ENCODE results near the gene TMEM121. TPM values are rescaled to one million over a fixed set of nuclear protein-coding genes. Genes with fewer than 3 reads are reported as not detected.

The TMEM121 gene
- total RNA-seq, 1 experiment from 2014 or later, result 1.2 TPM

GRCh38 chr14:105519946-105520698 lies 6.3 kb upstream of the TMEM121 start:
- H3K27ac ChIP-seq, result no peak overlapping the region
- no peaks in the 10 kb centered on the region; the same call in 1 of the 2 replicates for H3K9me3 ChIP-seq (replicated peaks)
- no peaks in the 10 kb centered on the region for H3K4me1 ChIP-seq (replicated peaks)
- DNase-seq (ENCODE audit: low read depth in 1 of 2, low spot score in 2 of 2), result no peak
- H3K27me3 ChIP-seq (replicated peaks), result peaks cover 25% of the 10 kb centered on the region; the same call in 1 of the 2 replicates
- no peaks in the 10 kb centered on the region for H3K36me3 ChIP-seq
- H3K4me3 ChIP-seq, result no peak overlapping the region

- Histone ChIP-seq H3K9me3 (replicated peaks) (no peaks in the 10 kb centered on the region; the same call in 1 of the 2 replicates), H3K27me3 (replicated peaks) (peaks cover 28% of the 10 kb centered on the region), H3K27ac (no peak overlapping the region), H3K4me1 (replicated peaks) (peaks cover 14% of the 10 kb centered on the region), H3K36me3 (no peaks in the 10 kb centered on the region), H3K4me3 (no peak overlapping the region)
- DNase-seq (ENCODE audit: low read depth in 1 of 2, low spot score in 2 of 2), result no peak
Measured at GRCh38 chr14:105525326-105525725, 1.1 kb upstream of the TMEM121 start.

- Histone ChIP-seq H3K36me3 (no peaks in the 10 kb centered on the region), H3K27ac (no peak overlapping the region), H3K27me3 (replicated peaks) (peaks cover 27% of the 10 kb centered on the region), H3K4me1 (replicated peaks) (peaks cover 14% of the 10 kb centered on the region), H3K9me3 (replicated peaks) (no peaks in the 10 kb centered on the region; the same call in 1 of the 2 replicates), H3K4me3 (no peak overlapping the region)
- DNase-seq (ENCODE audit: low read depth in 1 of 2, low spot score in 2 of 2), result no peak
Measured at GRCh38 chr14:105526776-105527380, 495 bp downstream of the TMEM121 start.

GRCh38 chr14:105527381-105527825 lies 1.0 kb downstream of the TMEM121 start:
- peaks cover 25% of the 10 kb centered on the region for H3K27me3 ChIP-seq (replicated peaks)
- no peaks in the 10 kb centered on the region for H3K36me3 ChIP-seq
- peaks cover 14% of the 10 kb centered on the region for H3K4me1 ChIP-seq (replicated peaks)
- no peak overlapping the region for H3K4me3 ChIP-seq
- H3K9me3 ChIP-seq (replicated peaks), result no peaks in the 10 kb centered on the region; the same call in 1 of the 2 replicates
- H3K27ac ChIP-seq, result no peak overlapping the region
- no peak for DNase-seq (ENCODE audit: low read depth in 1 of 2, low spot score in 2 of 2)

GRCh38 chr14:105527826-105528585 lies 1.6 kb downstream of the TMEM121 start:
- H3K27me3 ChIP-seq (replicated peaks), result peaks cover 26% of the 10 kb centered on the region
- peak overlapping the region; percentile 43 for H3K4me3 ChIP-seq
- no peaks in the 10 kb centered on the region for H3K36me3 ChIP-seq
- DNase-seq (ENCODE audit: low read depth in 1 of 2, low spot score in 2 of 2), result peak; percentile 71 to 73
- H3K9me3 ChIP-seq (replicated peaks), result no peaks in the 10 kb centered on the region; the same call in 1 of the 2 replicates
- H3K27ac ChIP-seq, result no peak overlapping the region
- H3K4me1 ChIP-seq (replicated peaks), result peaks cover 14% of the 10 kb centered on the region

GRCh38 chr14:105528586-105529318 lies 2.4 kb downstream of the TMEM121 start:
- H3K27ac ChIP-seq, result no peak overlapping the region
- peaks cover 14% of the 10 kb centered on the region for H3K4me1 ChIP-seq (replicated peaks)
- H3K36me3 ChIP-seq, result no peaks in the 10 kb centered on the region
- peaks cover 28% of the 10 kb centered on the region for H3K27me3 ChIP-seq (replicated peaks)
- H3K4me3 ChIP-seq, result peak overlapping the region; percentile 43
- DNase-seq (ENCODE audit: low read depth in 1 of 2, low spot score in 2 of 2), result no peak
- no peaks in the 10 kb centered on the region; the same call in 1 of the 2 replicates for H3K9me3 ChIP-seq (replicated peaks)

- H3K4me1 ChIP-seq (replicated peaks), result peaks cover 14% of the 10 kb centered on the region
- H3K27ac ChIP-seq, result no peak overlapping the region
- DNase-seq (ENCODE audit: low read depth in 1 of 2, low spot score in 2 of 2), result no peak
- H3K27me3 ChIP-seq (replicated peaks), result peaks cover 28% of the 10 kb centered on the region
- no peaks in the 10 kb centered on the region; the same call in 1 of the 2 replicates for H3K9me3 ChIP-seq (replicated peaks)
- no peaks in the 10 kb centered on the region for H3K36me3 ChIP-seq
- H3K4me3 ChIP-seq, result no peak overlapping the region
Measured at GRCh38 chr14:105529319-105529568, 2.9 kb downstream of the TMEM121 start.

GRCh38 chr14:105529569-105530284 lies 3.3 kb downstream of the TMEM121 start:
- no peak for DNase-seq (ENCODE audit: low read depth in 1 of 2, low spot score in 2 of 2)
- no peaks in the 10 kb centered on the region; the same call in 1 of the 2 replicates for H3K9me3 ChIP-seq (replicated peaks)
- peaks cover 23% of the 10 kb centered on the region for H3K27me3 ChIP-seq (replicated peaks)
- no peak overlapping the region for H3K27ac ChIP-seq
- H3K36me3 ChIP-seq, result no peaks in the 10 kb centered on the region
- peaks cover 14% of the 10 kb centered on the region for H3K4me1 ChIP-seq (replicated peaks)
- H3K4me3 ChIP-seq, result no peak overlapping the region

GRCh38 chr14:105530285-105531087 lies 4.1 kb downstream of the TMEM121 start:
- Histone ChIP-seq H3K9me3 (replicated peaks) (no peaks in the 10 kb centered on the region), H3K27ac (no peak overlapping the region), H3K4me1 (replicated peaks) (peaks cover 14% of the 10 kb centered on the region), H3K27me3 (replicated peaks) (peaks cover 19% of the 10 kb centered on the region), H3K4me3 (no peak overlapping the region), H3K36me3 (no peaks in the 10 kb centered on the region)
- no peak for DNase-seq (ENCODE audit: low read depth in 1 of 2, low spot score in 2 of 2)

- no peaks in the 10 kb centered on the region for H3K9me3 ChIP-seq (replicated peaks)
- peaks cover 10% of the 10 kb centered on the region for H3K4me1 ChIP-seq (replicated peaks)
- no peak for DNase-seq (ENCODE audit: low read depth in 1 of 2, low spot score in 2 of 2)
- no peaks in the 10 kb centered on the region for H3K36me3 ChIP-seq
- H3K4me3 ChIP-seq, result no peak overlapping the region
- no peak overlapping the region for H3K27ac ChIP-seq
- peaks cover 11% of the 10 kb centered on the region for H3K27me3 ChIP-seq (replicated peaks)
Measured at GRCh38 chr14:105531088-105531893, 4.9 kb downstream of the TMEM121 start.

GRCh38 chr14:105531894-105532623 lies 5.7 kb downstream of the TMEM121 start:
- peaks cover 10% of the 10 kb centered on the region for H3K4me1 ChIP-seq (replicated peaks)
- H3K36me3 ChIP-seq, result no peaks in the 10 kb centered on the region
- no peak for DNase-seq (ENCODE audit: low read depth in 1 of 2, low spot score in 2 of 2)
- H3K27me3 ChIP-seq (replicated peaks), result peaks cover 7% of the 10 kb centered on the region
- H3K27ac ChIP-seq, result no peak overlapping the region
- H3K9me3 ChIP-seq (replicated peaks), result no peaks in the 10 kb centered on the region
- H3K4me3 ChIP-seq, result no peak overlapping the region
